ENCODE results near the gene MYCN. TPM values are rescaled to one million over a fixed set of nuclear protein-coding genes. Genes with fewer than 3 reads are reported as not detected.

The MYCN gene
- total RNA-seq, result 0.68 TPM
- long read RNA-seq, partial matches to known transcripts, result 1 of 1 reads
- long read RNA-seq, other reads (novel, unspliced or antisense), result 0 of 1 reads

GRCh38 chr2:15939854-15940660, at the start of gene MYCN:
Gene MYCN, plus strand, starts transcription at chr2:15940550. Its CDS starts 1,515 bp downstream, at chr2:15942065.
- intact Hi-C loops (cut with DNase I), result loop anchor here (10.0 kb wide), 1 partner anchor 545 kb away; no protein-coding TSS in a partner anchor
- no peaks in the 10 kb centered on the region for H3K9me3 ChIP-seq
- peak within 1 kb of the TSS; percentile 57 for H3K4me3 ChIP-seq
- peak; percentile 18 to 51 for ATAC-seq
- H3K27ac ChIP-seq, result no peak within 1 kb of the TSS
- DNase-seq, result no peak
- H3K27me3 ChIP-seq (ENCODE audit: low read depth), result peaks cover 43% of the 10 kb centered on the region
- TF ChIP-seq CTCF (IDR thresholded peaks at IDR 0.05), result peak; percentile 73
- H3K4me1 ChIP-seq, result peaks cover 47% of the 10 kb centered on the region
- H3K36me3 ChIP-seq, result no peaks in the 10 kb centered on the region

- intact Hi-C loops (cut with DNase I), result no loop called here
Observed at GRCh38 chr2:15890936-15891905, 49.1 kb upstream of the MYCN start.

GRCh38 chr2:15892151-15892880, 48.0 kb upstream of the MYCN start:
- H3K4me1 ChIP-seq, result no peaks in the 10 kb centered on the region
- H3K36me3 ChIP-seq, result no peaks in the 10 kb centered on the region
- intact Hi-C loops (cut with DNase I), result no loop called here
- DNase-seq (no peak), ATAC-seq (no peak)
- TF ChIP-seq CTCF (IDR thresholded peaks at IDR 0.05), result no peak
- H3K27ac ChIP-seq, result no peak overlapping the region
- no peaks in the 10 kb centered on the region for H3K27me3 ChIP-seq (ENCODE audit: low read depth)
- no peaks in the 10 kb centered on the region for H3K9me3 ChIP-seq
- H3K4me3 ChIP-seq, result no peak overlapping the region

More at GRCh38 chr2:15890936-15891905, 49.1 kb upstream of the MYCN start:
- Histone ChIP-seq H3K27ac (no peak overlapping the region), H3K36me3 (no peaks in the 10 kb centered on the region), H3K27me3 (ENCODE audit: low read depth) (no peaks in the 10 kb centered on the region), H3K4me3 (no peak overlapping the region), H3K4me1 (no peaks in the 10 kb centered on the region), H3K9me3 (no peaks in the 10 kb centered on the region)
- peak in 1 of 2 donors; percentile 39 for ATAC-seq
- no peak for TF ChIP-seq CTCF (IDR thresholded peaks at IDR 0.05)
- no peak for DNase-seq

- DNase-seq (no peak), ATAC-seq (no peak)
- Histone ChIP-seq H3K27me3 (ENCODE audit: low read depth) (no peaks in the 10 kb centered on the region), H3K27ac (no peak overlapping the region), H3K4me1 (no peaks in the 10 kb centered on the region), H3K9me3 (no peaks in the 10 kb centered on the region), H3K36me3 (no peaks in the 10 kb centered on the region), H3K4me3 (no peak overlapping the region)
- TF ChIP-seq CTCF (IDR thresholded peaks at IDR 0.05), result no peak
- intact Hi-C loops (cut with DNase I), result no loop called here
Observed at GRCh38 chr2:15893085-15893484, 47.3 kb upstream of the MYCN start.
